Measurements from ENCODE around the gene MYH15.

The MYH15 gene

GRCh38 chr3:108416111-108416869 lies 94.1 kb downstream of the MYH15 start:
- no peak for DNase-seq (ENCODE audit: extremely low read depth, insufficient read length)
- H3K4me3 ChIP-seq (replicated peaks; ENCODE audit: low read depth, low read length): no peak overlapping the region
- TF ChIP-seq CTCF (IDR thresholded peaks at IDR 0.05; ENCODE audit: insufficient read depth, low read length, poor library complexity, severe bottlenecking): no peak
- H3K36me3 ChIP-seq (ENCODE audit: control insufficient read depth, insufficient read depth, low read length): no peaks in the 10 kb centered on the region
- no peaks in the 10 kb centered on the region for H3K27me3 ChIP-seq (replicated peaks; ENCODE audit: control insufficient read depth, insufficient read depth, low read length)

GRCh38 chr3:108415661-108416060 lies 94.7 kb downstream of the MYH15 start:
- Histone ChIP-seq H3K4me3 (replicated peaks; ENCODE audit: low read depth, low read length) (no peak overlapping the region), H3K27me3 (replicated peaks; ENCODE audit: control insufficient read depth, insufficient read depth, low read length) (no peaks in the 10 kb centered on the region), H3K36me3 (ENCODE audit: control insufficient read depth, insufficient read depth, low read length) (no peaks in the 10 kb centered on the region)
- no peak for TF ChIP-seq CTCF (IDR thresholded peaks at IDR 0.05; ENCODE audit: insufficient read depth, low read length, poor library complexity, severe bottlenecking)
- no peak for DNase-seq (ENCODE audit: extremely low read depth, insufficient read length)

GRCh38 chr3:108414007-108414406 lies 96.4 kb downstream of the MYH15 start:
- TF ChIP-seq CTCF (IDR thresholded peaks at IDR 0.05; ENCODE audit: insufficient read depth, low read length, poor library complexity, severe bottlenecking): no peak
- DNase-seq (ENCODE audit: extremely low read depth, insufficient read length): no peak
- Histone ChIP-seq H3K36me3 (ENCODE audit: control insufficient read depth, insufficient read depth, low read length) (no peaks in the 10 kb centered on the region), H3K27me3 (replicated peaks; ENCODE audit: control insufficient read depth, insufficient read depth, low read length) (no peaks in the 10 kb centered on the region), H3K4me3 (replicated peaks; ENCODE audit: low read depth, low read length) (no peak overlapping the region)

DNA sequence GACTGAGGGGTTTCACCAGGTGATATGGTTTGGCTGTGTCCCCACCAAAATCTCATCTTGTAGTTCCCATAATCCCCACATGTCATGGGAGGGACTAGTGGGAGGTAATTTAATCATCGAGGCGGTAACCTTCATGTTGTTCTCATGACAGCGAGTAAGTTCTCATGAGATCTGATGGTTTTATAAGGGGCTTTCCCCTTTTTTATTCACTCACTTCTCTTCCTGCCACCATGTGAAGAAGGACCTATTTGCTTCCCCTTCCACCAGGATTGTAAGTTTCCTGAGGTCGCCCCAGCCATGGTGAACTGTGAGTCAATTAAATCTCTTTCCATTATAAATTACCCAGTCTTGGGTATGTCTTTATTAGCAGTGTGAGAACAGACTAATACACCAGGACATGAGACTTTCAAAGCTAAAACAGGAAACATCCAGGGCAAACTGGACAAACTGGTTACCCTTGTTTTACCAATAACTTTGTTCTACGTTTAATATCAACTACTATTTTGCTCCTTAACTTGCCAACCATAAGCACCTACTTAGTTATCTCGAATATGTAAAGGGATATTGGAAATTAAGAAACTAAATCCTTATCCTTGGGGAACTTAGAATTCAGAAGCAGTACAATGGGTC lies 98.2 kb downstream of the MYH15 start:
- TF ChIP-seq CTCF (IDR thresholded peaks at IDR 0.05; ENCODE audit: insufficient read depth, low read length, poor library complexity, severe bottlenecking): no peak
- Histone ChIP-seq H3K36me3 (ENCODE audit: control insufficient read depth, insufficient read depth, low read length) (no peaks in the 10 kb centered on the region), H3K27me3 (replicated peaks; ENCODE audit: control insufficient read depth, insufficient read depth, low read length) (no peaks in the 10 kb centered on the region), H3K4me3 (replicated peaks; ENCODE audit: low read depth, low read length) (no peak overlapping the region)
- no peak for DNase-seq (ENCODE audit: extremely low read depth, insufficient read length)

GRCh38 chr3:108410531-108410984 lies 99.8 kb downstream of the MYH15 start:
- Histone ChIP-seq H3K27me3 (replicated peaks; ENCODE audit: control insufficient read depth, insufficient read depth, low read length) (no peaks in the 10 kb centered on the region), H3K4me3 (replicated peaks; ENCODE audit: low read depth, low read length) (no peak overlapping the region), H3K36me3 (ENCODE audit: control insufficient read depth, insufficient read depth, low read length) (no peaks in the 10 kb centered on the region)
- no peak for DNase-seq (ENCODE audit: extremely low read depth, insufficient read length)
- no peak for TF ChIP-seq CTCF (IDR thresholded peaks at IDR 0.05; ENCODE audit: insufficient read depth, low read length, poor library complexity, severe bottlenecking)
